DMS 273 treated with DMSO at 0.1 percent for 48 hours (cell line): ENCODE data around the gene SERTM2.
"Not testable (repeated sequence)": the region's sequence is repeated elsewhere in the genome, so short reads cannot be mapped to it uniquely, and the experiment has no call there.

Experiments
- DNase-seq: peaks from one replicate; lab custom pipeline; 2025; lab: John Stamatoyannopoulos, UW

SERTM2 gene

DNA sequence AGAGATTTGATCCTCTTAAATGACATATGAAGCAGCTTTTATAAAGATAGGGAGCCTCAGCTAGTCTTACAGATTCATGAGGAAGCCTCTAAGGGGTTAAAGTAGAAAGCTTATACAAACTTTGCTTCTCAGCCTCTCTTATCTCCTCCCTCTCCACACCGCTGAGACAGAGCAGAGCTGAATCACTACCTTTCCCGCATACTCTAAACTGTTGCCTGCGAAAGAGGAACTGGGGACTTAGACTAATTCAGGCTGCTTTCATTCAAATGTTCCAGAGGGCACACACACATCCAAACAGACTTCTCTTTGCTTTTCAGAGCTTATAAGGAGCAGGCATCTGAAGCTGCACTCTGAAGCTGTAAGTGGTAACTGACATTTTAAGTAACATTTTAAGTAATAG lies at the start of gene SERTM2:
SERTM2 (plus strand) TSS at position 169 of the 400 bp plus-strand sequence. CDS start 7,213 bp downstream, outside the sequence.
- DNase-seq, result peak; percentile 3

GRCh38 chrX:111465669-111466068 lies 45.8 kb upstream of the SERTM2 start:
- DNase-seq, result no peak

GRCh38 chrX:111467896-111468295 lies 43.5 kb upstream of the SERTM2 start:
- DNase-seq, result no peak

- DNase-seq, result no peak
Measured at GRCh38 chrX:111470681-111471403, 40.6 kb upstream of the SERTM2 start.

- no peak for DNase-seq
Measured at GRCh38 chrX:111481896-111482295, 29.5 kb upstream of the SERTM2 start.

GRCh38 chrX:111483135-111483534 lies 28.3 kb upstream of the SERTM2 start:
- DNase-seq, result no peak

DNA sequence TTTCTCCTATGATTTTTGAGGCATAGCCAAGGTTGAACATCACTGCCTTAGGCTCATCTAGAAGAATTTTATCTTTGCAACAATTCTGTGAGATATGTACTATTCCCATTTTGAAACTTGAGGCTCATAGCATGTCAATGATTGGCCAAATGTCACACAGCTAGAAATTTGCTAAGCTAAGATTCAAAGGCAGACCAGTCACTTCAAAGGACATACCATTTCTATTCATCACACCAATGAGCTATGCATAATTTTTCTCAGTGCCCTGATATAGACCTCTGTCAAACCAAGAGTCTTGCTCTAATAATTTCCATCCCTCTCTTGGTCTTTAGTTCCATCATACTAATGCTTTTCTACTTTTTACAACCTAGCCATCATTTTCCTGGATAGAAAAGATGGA lies 27.6 kb upstream of the SERTM2 start:
- no peak for DNase-seq

- DNase-seq, result peak; percentile 29
Measured at GRCh38 chrX:111490688-111491087, 20.8 kb upstream of the SERTM2 start.

DNA sequence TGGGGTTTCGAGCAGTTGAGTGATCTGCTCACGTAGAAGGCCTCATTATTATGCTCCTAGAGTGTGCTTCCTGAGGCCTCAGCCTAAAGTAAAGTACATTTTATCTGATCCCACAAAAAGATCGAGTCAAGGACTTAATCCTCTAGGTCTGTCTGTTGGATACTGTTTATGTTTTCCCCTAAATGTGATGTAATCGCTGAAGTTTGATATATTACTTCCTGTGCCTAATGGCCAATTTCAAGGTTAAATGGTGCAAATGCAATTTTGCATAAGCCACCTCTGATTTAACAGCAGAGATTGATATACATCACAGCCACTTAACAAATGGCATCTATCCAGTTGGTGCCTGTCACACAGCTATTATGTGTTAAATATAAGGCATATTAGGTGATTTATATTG lies 19.4 kb upstream of the SERTM2 start:
- DNase-seq, result no peak

DNA sequence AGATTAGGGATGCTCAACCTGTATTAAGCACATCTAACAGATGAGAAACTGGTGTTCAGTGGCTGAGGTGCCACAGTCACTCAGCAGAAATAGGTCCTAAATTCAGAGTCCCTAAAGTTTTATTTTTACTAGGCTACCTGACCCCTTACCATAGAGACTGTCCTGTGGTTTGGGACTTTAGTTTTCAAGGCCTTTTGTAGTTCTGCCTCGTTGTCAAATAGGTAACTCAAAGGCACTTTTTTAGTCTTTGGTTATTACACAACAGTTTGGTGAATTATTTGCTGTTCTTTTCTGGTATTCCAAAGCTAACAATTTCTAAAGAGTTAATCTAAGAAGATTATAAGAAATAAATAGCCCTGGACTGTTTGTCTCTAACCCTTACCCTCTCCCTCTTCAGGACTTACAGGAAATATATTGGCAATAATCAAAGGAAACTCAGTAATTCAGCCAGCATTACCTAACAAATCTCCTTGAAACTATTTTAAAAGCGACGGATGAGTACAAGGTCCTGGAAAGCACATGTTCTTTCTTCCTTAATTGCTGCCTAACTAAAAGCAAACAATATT lies 12.8 kb upstream of the SERTM2 start:
- no peak for DNase-seq

DNA sequence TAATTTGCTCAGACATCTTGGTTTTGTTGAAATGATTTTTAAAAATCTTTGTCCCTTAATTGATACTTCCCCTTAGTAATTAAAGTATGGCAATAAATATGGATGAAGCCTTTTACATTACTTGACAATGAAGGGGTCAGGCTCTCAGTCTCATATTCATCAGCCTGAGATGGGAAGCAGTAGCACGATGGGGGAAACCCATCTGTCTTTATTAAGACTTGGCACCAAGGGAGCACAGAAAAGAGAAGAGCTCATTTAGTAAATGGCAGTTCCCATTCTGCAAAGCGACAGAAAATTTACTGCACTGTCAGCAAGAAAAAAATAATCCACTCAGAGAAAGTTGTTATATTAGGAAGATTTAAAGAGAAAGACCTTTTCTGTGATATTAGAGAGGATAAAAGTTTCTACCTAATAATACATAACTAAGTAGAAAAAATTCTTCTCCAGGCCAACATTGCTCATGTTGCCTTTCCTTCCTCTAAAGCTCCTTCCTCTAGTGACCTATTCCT lies 7.9 kb upstream of the SERTM2 start:
- DNase-seq, result no peak

DNA sequence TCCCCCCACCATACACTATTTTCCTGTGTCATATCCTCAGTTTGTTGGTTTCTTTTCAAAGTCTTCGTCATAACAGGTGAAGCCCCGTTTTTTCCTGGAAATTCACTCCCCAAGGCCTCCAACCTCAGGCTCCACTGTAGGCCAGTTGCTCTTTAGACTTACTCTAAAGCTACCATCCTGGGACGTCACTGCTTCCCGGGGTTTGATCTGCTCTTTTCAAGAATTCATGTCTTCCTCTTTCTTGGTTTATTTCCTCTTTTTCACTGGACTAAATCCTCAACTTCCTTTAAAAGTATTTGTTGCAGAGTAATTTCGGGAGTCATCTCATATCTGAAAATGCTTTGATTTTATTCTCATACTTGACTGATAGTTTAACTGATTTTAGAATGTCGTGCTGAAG lies 6.5 kb upstream of the SERTM2 start:
- DNase-seq, result no peak

DNA sequence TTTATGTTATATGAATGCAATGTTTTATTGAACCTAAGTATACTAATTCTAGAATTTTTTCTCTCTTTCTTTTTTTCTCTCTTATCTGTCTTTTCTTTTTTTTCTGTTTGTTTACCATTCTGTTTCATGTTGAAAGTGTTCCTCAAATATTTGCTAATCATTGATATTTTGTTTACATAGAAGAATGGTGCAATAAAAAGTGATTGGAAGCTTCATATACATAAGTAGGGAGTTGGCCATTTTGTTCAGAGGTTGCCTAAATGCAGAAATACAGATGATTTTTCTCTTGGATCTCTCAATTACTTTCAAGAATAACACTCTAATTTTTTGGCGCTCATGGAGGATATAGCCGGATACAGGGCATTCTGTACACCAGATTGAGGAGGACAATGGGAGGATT lies 5.7 kb upstream of the SERTM2 start:
- no peak for DNase-seq

GRCh38 chrX:111506826-111507225 lies 4.6 kb upstream of the SERTM2 start:
- DNase-seq, result no peak

GRCh38 chrX:111507933-111508332 lies 3.5 kb upstream of the SERTM2 start:
- no peak for DNase-seq

DNA sequence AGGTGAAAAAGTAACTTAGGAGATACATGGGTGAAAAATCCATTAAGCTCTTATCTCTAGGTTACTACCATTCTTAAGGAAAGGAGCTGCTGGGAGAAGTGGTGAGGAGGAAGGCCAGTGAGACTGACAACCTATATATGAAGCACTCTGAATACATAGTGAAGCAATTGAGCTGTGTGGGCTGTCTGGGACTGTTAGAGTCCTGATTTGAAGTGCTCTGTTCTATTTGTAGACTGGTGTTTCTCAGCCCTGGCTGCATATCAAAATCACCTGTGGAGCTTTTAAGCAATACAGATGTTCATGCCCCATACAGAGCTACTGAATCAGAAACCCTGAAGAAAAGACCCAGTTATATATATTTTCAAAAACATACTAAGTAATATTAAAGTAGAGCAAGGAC lies 3.9 kb downstream of the SERTM2 start:
- no peak for DNase-seq

- DNase-seq, result no peak
Measured at GRCh38 chrX:111518667-111519066, 7.2 kb downstream of the SERTM2 start.

- DNase-seq, result peak; percentile 47
Measured at GRCh38 chrX:111519215-111519614, 7.8 kb downstream of the SERTM2 start.

DNA sequence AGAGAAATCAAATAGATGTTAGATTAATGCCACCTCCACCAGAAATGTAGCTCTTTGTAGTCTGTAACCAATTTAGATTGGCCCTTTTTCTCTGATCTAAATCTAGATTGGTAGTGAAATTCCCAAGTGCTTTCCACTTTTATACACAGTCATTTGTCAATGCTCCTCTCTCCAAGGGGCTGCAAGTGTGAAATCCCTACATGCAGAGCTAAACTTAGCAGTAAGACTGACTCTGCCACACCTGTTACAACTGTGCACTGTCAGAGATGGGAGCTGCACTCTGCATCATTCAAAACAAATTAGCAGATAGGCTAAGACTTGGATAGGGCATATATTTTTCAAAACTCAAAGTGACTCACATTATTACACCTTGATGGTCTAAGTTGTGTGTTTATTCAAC lies 9.1 kb downstream of the SERTM2 start:
- no peak for DNase-seq

DNA sequence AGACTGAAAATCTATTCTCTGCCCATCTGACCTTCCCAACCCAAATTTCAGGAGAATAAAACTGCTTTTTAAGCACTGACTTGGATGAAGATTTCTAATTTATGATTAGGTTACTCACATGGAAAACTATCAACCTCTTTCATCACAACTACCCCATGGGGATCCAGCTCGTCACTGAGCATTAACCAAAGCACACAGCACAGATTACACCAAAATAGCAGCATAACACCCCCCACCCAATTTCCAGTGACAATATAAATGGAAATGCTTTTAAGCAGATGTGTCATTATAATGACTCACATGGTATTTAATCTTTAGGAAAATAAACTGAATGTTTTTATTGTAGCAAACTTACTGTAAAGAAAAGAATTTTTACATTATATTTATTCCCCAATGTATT lies 9.7 kb downstream of the SERTM2 start:
- DNase-seq, result no peak

GRCh38 chrX:111543212-111543741 lies 31.8 kb downstream of the SERTM2 start:
- DNase-seq, result no peak

- not testable (repeated sequence) for DNase-seq
Measured at GRCh38 chrX:111549235-111549634, 37.8 kb downstream of the SERTM2 start.

GRCh38 chrX:111555406-111555958 lies 44.0 kb downstream of the SERTM2 start:
- DNase-seq, result no peak
